Heart left ventricle (tissue), 16 donors: Measurements from ENCODE around the gene PRKG1. TPM values are rescaled to one million over a fixed set of nuclear protein-coding genes. Genes with fewer than 3 reads are reported as not detected.

Experiments
- ATAC-seq, 4 donors: fragments of 200-7000 bp; cut with Tn5 transposase; one replicate each; pipeline ENCODE4 v1.9.1; 2020 to 2022; ENCODE audit warnings: moderate library complexity in 4 of 4, mild to moderate bottlenecking in 3 of 4, moderate number of reproducible peaks in 1 of 4
- DNase-seq, 5 donors: peaks; one replicate each; pipeline ENCODE4 v3.0.0-alpha.2; 2020
- H3K27ac ChIP-seq, 12 donors: fragments of 200-600 bp; sonication (generic) in 4 of 12; one replicate each; pipeline versions ENCODE4 v1.5.0 to v1.8.0; 2016 to 2022; ENCODE audit warnings: mild to moderate bottlenecking in 2 of 12
- H3K27me3 ChIP-seq, 9 donors: fragments of 200-600 bp; sonication (generic) in 2 of 9; one replicate each; pipeline versions ENCODE4 v1.5.1 to v1.8.0; 2016 to 2022; ENCODE audit warnings: mild to moderate bottlenecking in 3 of 9
- H3K36me3 ChIP-seq, 9 donors: fragments of 200-600 bp; sonication (generic) in 2 of 9; one replicate each; pipeline versions ENCODE4 v1.5.0 to v1.8.0; 2018 to 2022; ENCODE audit warnings: mild to moderate bottlenecking in 2 of 9
- H3K4me1 ChIP-seq, 12 donors: fragments of 200-600 bp; sonication (generic) in 4 of 12; one replicate each; pipeline versions ENCODE4 v1.5.0 to v1.8.0; 2016 to 2022; ENCODE audit warnings: mild to moderate bottlenecking in 3 of 12
- H3K4me3 ChIP-seq, 12 donors: fragments of 200-600 bp; sonication (generic) in 4 of 12; one replicate each; pipeline versions ENCODE4 v1.5.0 to v1.8.0; 2017 to 2022; ENCODE audit warnings: mild to moderate bottlenecking in 9 of 12, moderate library complexity in 4 of 12
- H3K9me3 ChIP-seq, 12 donors: fragments of 200-600 bp; sonication (generic) in 4 of 12; one replicate each; pipeline versions ENCODE4 v1.5.0 to v1.8.0; 2016 to 2022; ENCODE audit warnings: mild to moderate bottlenecking in 1 of 12
- POLR2A ChIP-seq, 2 donors: fragments of 450-650 bp; IDR thresholded peaks; one replicate each; pipeline ENCODE4 v1.6.1; 2017; ENCODE audit warnings: antibody characterized with exemption in 2 of 2, mild to moderate bottlenecking in 2 of 2, moderate library complexity in 2 of 2
- WGBS, 4 donors: extraction: QIAGEN DNeasy Blood & Tissue Kit in 2 of 4; methylation state at CpG; one replicate each; pipeline versions ENCODE4 v1.1.5 to v1.1.7; 2013 to 2018; 5-methylcytosine and 5-hydroxymethylcytosine counted together
- intact Hi-C, 10 donors: fragments of 100-400 bp; cut with DNase I; formaldehyde crosslinking; loops; one replicate each; pipeline versions ENCODE4 v1.11.1 to v1.14.2; 2022
- polyA plus RNA-seq, 2 donors: library from polyadenylated mRNA; stranded (reverse); fragments of 200-250 nt; gene quantifications; one replicate each; pipeline ENCODE4 v1.2.3, GENCODE V29; 2013
- total RNA-seq, 9 donors: library from RNA; depleted of rRNA in 2 of 9; stranded (reverse); fragments of >200 nt in 2 of 9; fragmentation: NEBNext Ultra II Directional in 3 of 9; extraction: Animal tissue kit (Norgen Biotek cat#: 25700) in 3 of 9; gene quantifications; one replicate each; pipeline versions ENCODE4 v1.1.0 to v1.2.4, GENCODE V29; 2016 to 2023
- TF ChIP-seq, protein P1 (sequence below), 12 donors: fragments of 200-600 bp; sonication (generic) in 4 of 12; IDR thresholded peaks; one replicate each; pipeline versions ENCODE4 v1.5.0 to v1.8.0; 2018 to 2022; ENCODE audit warnings: antibody characterized with exemption in 12 of 12, mild to moderate bottlenecking in 5 of 12
- donor health status: ischemic (EF 13 %, LVEDD 7.1; RV severe dilation, severe dysfunction).
- donor health status: healthy with polysubstance abuse.
- donor health status: DM: no; HTN: yes; CAD: no.
- donor health status: DM: no; HTN: no; CAD: no.
- donor health status: ischemic (EF 25% LVEDD 6.9; RV normal size, moderate dysfunction).
- donor health status: ischemic (EF 25% LVEDD 5.7; RV mildly dilated, moderate dysfunction).
- donor health status: healthy.
- donor health status: DM: yes; HTN: yes; CAD: no.
- donor health status: ischemic (EF 35%, LVEDD 5.7; RV mildly dilated, moderate dysfunction).
- donor health status: nonischemic (EF 11% LVEDD 7.7; RV severe dilation, severe dysfunction).
- donor health status: DM: yes; HTN: yes; CAD: no.
- donor health status: PGD.
- donor health status: ischemic (EF 29% LVEDD 5.4; RV normal size, mild dysfunction).
- donor health status: nonischemic (EF 23%, LVEDD 6.1; RV moderate dilation, normal function).

PRKG1 gene
- total and polyA plus RNA-seq, 11 donors = 5.5 to 37.3 (median 29.3) TPM

DNA sequence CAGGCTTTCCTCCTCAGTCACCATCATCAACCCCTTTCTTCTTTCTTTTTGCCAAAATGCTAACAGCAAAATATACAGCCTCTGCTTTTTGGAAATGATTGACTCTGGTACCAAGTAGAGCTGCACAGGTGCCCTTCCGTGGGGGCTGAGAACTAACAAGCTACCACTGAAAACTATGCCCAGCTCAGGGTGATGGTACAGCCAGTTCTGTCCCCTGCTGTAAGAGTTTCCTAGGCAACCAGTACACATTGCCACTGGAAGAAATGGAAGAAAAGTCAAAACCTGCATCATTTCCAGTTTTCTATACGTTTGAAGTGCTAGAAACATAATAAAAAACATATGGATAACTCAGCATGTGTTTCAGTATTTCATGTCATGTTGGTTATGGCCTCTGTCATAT lies 297.5 kb downstream of the PRKG1 start:
- intact Hi-C loops = loop anchor here in 1 of 10 donors (5.0 kb wide), 1 partner anchor 294 kb away; no protein-coding TSS in a partner anchor
- H3K27me3 ChIP-seq = no peaks in the 10 kb centered on the region
- TF ChIP-seq, protein P1, sequence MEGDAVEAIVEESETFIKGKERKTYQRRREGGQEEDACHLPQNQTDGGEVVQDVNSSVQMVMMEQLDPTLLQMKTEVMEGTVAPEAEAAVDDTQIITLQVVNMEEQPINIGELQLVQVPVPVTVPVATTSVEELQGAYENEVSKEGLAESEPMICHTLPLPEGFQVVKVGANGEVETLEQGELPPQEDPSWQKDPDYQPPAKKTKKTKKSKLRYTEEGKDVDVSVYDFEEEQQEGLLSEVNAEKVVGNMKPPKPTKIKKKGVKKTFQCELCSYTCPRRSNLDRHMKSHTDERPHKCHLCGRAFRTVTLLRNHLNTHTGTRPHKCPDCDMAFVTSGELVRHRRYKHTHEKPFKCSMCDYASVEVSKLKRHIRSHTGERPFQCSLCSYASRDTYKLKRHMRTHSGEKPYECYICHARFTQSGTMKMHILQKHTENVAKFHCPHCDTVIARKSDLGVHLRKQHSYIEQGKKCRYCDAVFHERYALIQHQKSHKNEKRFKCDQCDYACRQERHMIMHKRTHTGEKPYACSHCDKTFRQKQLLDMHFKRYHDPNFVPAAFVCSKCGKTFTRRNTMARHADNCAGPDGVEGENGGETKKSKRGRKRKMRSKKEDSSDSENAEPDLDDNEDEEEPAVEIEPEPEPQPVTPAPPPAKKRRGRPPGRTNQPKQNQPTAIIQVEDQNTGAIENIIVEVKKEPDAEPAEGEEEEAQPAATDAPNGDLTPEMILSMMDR (IDR thresholded peaks at IDR 0.05) = no peak
- no peaks in the 10 kb centered on the region for H3K36me3 ChIP-seq
- no peak overlapping the region for H3K4me3 ChIP-seq
- ATAC-seq = peak in 2 of 4 donors; percentile 33 to 42
- H3K9me3 ChIP-seq = no peaks in the 10 kb centered on the region
- H3K4me1 ChIP-seq = peaks cover 0 to 25% (median under 1%) of the 10 kb centered on the region in 12 donors
- DNase-seq = no peak
- WGBS, 4 donors = 40 to 66% (median 50%) methylated on average over 2 of the region's 2 CpGs
- no peak overlapping the region for H3K27ac ChIP-seq

DNA sequence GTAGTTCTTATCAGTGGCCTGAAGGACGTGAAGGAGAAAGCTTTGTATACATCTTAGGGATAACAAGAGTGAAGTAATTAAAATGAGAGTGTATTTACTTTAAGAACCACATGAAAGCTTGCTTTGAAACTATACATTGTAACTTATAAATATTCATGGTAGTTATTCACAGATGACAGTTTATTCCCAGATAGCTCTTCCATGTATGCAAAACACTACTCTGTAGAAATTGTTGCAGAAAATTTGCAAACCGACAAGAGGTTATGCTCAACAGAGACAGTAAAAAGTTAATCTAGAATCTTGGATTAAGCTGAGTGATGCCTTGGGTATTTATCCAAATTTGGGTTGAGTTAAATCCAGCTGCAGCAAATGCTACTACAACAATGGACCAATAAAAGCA lies 301.5 kb downstream of the PRKG1 start:
- H3K4me1 ChIP-seq = peaks cover 0 to 29% (median 12%) of the 10 kb centered on the region in 12 donors
- H3K4me3 ChIP-seq = no peak overlapping the region
- intact Hi-C loops = no loop called here
- H3K36me3 ChIP-seq = no peaks in the 10 kb centered on the region
- ATAC-seq (no peak), DNase-seq (no peak)
- 56 to 66% (median 59%) methylated on average over 2 of the region's 2 CpGs for WGBS, 4 donors
- H3K27me3 ChIP-seq = no peaks in the 10 kb centered on the region
- no peaks in the 10 kb centered on the region for H3K9me3 ChIP-seq
- TF ChIP-seq, protein P1 (IDR thresholded peaks at IDR 0.05) = no peak
- TF ChIP-seq POLR2A (IDR thresholded peaks at IDR 0.05) = no peak
- no peak overlapping the region for H3K27ac ChIP-seq

DNA sequence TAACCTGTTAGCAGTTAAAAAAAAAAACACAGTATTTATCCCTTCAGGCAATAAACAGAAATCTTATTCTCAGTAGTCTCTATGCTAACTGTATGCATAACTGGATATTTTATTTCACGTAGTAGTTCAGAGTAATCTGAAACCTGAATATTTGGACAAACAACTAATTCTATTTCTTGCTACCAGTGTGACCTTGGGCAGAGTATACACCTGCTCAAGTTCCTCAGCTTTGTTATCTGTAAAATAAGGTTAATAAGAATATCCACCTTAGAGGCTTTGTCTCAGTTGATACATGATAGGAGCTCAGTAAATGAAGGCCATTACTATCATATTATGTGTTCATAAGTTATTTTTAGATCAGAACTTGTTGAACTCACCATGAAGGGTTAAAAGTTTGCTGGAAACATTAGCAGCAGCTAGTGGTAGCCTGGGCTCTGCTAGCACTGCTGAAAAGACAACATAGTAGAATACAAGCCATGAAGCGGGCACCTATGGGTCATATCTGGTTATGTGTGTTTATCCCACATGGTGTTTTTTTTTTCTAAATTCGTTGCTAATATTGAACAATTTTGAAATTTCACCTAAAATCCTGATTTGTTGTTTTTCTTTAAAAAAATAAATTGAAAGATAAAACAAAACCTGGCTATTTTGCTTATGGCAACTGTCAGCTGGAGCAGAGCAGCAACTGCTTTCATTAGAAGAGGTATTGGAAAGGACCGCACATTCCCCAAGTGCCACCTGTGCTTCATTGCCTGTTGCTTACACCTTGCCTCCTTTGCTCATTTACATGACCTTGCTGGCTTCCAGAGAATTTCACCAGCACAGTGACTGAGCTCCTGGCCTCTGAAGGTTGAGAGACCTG lies 303.0 kb downstream of the PRKG1 start:
- no peak for DNase-seq
- ATAC-seq = peak; percentile 75 to 85 (median 80)
- Histone ChIP-seq H3K36me3 (no peaks in the 10 kb centered on the region), H3K27ac (peak overlapping the region in 4 of 12 donors; percentile 3 to 36 (median 28)), H3K4me3 (no peak overlapping the region), H3K9me3 (no peaks in the 10 kb centered on the region), H3K27me3 (no peaks in the 10 kb centered on the region), H3K4me1 (peaks cover 0 to 25% (median 7%) of the 10 kb centered on the region in 12 donors)
- TF ChIP-seq, protein P1 (IDR thresholded peaks at IDR 0.05) = no peak
- TF ChIP-seq POLR2A (IDR thresholded peaks at IDR 0.05) = no peak
- 66 to 78% (median 74%) methylated on average over 4 of the region's 4 CpGs for WGBS, 4 donors
- intact Hi-C loops = no loop called here

DNA sequence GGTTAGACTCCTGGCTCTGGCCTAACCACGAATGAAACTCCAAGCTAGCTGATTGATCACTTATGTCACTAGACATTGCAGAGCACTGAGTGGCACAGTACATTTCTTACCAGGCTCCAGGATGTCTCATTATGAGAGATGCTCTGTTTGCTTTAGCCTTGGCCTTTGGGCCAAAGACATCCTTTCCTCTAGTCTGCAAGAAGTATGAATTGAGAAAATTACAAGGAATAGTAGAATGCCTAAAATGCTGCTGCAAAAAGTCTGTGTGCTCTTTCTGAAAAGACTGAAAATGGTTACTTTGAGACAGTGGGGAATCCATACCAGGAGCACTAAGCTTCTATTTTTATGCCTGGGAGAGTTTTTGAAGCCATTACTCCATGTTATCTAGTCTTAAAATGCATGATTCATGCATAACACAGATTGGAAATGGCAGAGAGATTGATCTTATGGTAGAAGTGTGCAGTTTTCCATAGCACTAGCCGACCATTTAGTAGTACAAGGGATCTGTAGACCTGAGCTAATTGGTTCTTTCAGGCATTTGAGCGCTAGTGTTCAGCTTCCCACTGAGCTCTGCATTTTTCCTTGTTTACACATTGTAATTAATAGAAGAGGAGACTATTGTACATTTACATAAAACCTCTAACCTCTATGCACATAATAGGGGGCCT lies 303.8 kb downstream of the PRKG1 start:
- Histone ChIP-seq H3K4me3 (no peak overlapping the region), H3K27me3 (no peaks in the 10 kb centered on the region), H3K4me1 (peaks cover 0 to 25% (median 7%) of the 10 kb centered on the region in 12 donors), H3K36me3 (no peaks in the 10 kb centered on the region), H3K9me3 (no peaks in the 10 kb centered on the region), H3K27ac (peak overlapping the region in 4 of 12 donors; percentile 3 to 36 (median 28))
- no peak for TF ChIP-seq POLR2A (IDR thresholded peaks at IDR 0.05)
- TF ChIP-seq, protein P1 (IDR thresholded peaks at IDR 0.05) = no peak
- 53 to 75% (median 66%) methylated on average over 3 of the region's 3 CpGs for WGBS, 4 donors
- ATAC-seq (peak in 1 of 4 donors; percentile 9), DNase-seq (no peak)
- intact Hi-C loops = no loop called here
